Colonic mucosa (tissue), 4 donors: Measurements from ENCODE around the gene CAPN2. TPM values are rescaled to one million over a fixed set of nuclear protein-coding genes. Genes with fewer than 3 reads are reported as not detected.
A peak's percentile ranks its signal among the peaks of the same experiment; 100 is the strongest.

Source experiments
- DNase-seq: peaks from one replicate; pipeline ENCODE4 v3.0.0-alpha.2; 2020
- H3K27ac ChIP-seq: fragments of 200-600 bp; one replicate; pipeline ENCODE4 v1.8.0; 2021
- H3K27me3 ChIP-seq: fragments of 200-600 bp; one replicate; pipeline ENCODE4 v1.8.0; 2021
- H3K36me3 ChIP-seq: fragments of 200-600 bp; one replicate; pipeline ENCODE4 v1.8.0; 2021
- H3K4me1 ChIP-seq: fragments of 200-600 bp; one replicate; pipeline ENCODE4 v1.8.0; 2021; ENCODE audit warnings: mild to moderate bottlenecking
- H3K4me3 ChIP-seq: fragments of 200-600 bp; one replicate; pipeline ENCODE4 v1.8.0; 2021
- H3K9ac ChIP-seq, 2 donors: one replicate each; pipeline ENCODE4 v1.7.0; 2013; ENCODE audit warnings: control low read depth in 2 of 2, low read depth in 2 of 2, low read length in 2 of 2
- H3K9me3 ChIP-seq: fragments of 200-600 bp; one replicate; pipeline ENCODE4 v1.8.0; 2021
- intact Hi-C: fragments of 100-400 bp; cut with DNase I; formaldehyde crosslinking; loops from one replicate; pipeline ENCODE4 v1.14.1; 2022
- total RNA-seq, 2 donors: library from RNA; stranded (reverse); fragmentation: NEBNext Ultra II Directional in 1 of 2; extraction: Animal tissue kit (Norgen Biotek cat#: 25700) in 1 of 2; gene quantifications; one replicate each; pipeline ENCODE4 v1.2.1, GENCODE V29; 2021
- TF ChIP-seq, protein P1 (sequence below): fragments of 200-600 bp; IDR thresholded peaks from one replicate; pipeline ENCODE4 v1.8.0; 2022; ENCODE audit warnings: antibody characterized with exemption, mild to moderate bottlenecking
- donor health status: healthy.
- donor health status: DM: no; HTN: no; CAD: no.
- donor health status: DM: no; HTN: no; CAD: no.

Gene CAPN2
- total RNA-seq, 2 donors from 2014 or later = 197 to 323 TPM

DNA sequence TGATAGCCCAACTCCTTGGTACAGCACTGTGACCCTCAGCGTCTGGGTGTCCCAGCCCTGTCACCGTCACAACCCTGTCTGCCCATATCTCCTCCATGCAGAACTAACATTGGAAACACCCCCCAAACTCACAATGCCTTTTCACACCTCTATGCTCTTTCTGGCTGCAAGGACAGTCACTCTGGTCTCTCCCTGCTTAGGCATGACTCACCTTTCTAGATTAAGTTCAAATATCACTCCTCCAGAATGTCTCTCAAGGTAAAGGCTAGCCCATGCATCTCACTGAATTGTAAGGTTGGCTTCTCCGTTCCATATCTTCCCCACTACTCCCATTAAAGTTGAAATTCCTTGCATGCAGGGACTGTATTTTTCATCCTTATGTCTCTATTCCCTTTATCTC is 29.8 kb upstream of the CAPN2 start:
- Histone ChIP-seq H3K27ac (no peak overlapping the region), H3K36me3 (no peaks in the 10 kb centered on the region), H3K27me3 (no peaks in the 10 kb centered on the region), H3K9ac (no peak overlapping the region), H3K4me3 (no peak overlapping the region), H3K4me1 (no peaks in the 10 kb centered on the region), H3K9me3 (no peaks in the 10 kb centered on the region)
- TF ChIP-seq, protein P1, sequence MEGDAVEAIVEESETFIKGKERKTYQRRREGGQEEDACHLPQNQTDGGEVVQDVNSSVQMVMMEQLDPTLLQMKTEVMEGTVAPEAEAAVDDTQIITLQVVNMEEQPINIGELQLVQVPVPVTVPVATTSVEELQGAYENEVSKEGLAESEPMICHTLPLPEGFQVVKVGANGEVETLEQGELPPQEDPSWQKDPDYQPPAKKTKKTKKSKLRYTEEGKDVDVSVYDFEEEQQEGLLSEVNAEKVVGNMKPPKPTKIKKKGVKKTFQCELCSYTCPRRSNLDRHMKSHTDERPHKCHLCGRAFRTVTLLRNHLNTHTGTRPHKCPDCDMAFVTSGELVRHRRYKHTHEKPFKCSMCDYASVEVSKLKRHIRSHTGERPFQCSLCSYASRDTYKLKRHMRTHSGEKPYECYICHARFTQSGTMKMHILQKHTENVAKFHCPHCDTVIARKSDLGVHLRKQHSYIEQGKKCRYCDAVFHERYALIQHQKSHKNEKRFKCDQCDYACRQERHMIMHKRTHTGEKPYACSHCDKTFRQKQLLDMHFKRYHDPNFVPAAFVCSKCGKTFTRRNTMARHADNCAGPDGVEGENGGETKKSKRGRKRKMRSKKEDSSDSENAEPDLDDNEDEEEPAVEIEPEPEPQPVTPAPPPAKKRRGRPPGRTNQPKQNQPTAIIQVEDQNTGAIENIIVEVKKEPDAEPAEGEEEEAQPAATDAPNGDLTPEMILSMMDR = no peak
- no peak for DNase-seq
- intact Hi-C loops = loop anchor here (5.0 kb wide), 1 partner anchor 150 kb away; no protein-coding TSS in a partner anchor

DNA sequence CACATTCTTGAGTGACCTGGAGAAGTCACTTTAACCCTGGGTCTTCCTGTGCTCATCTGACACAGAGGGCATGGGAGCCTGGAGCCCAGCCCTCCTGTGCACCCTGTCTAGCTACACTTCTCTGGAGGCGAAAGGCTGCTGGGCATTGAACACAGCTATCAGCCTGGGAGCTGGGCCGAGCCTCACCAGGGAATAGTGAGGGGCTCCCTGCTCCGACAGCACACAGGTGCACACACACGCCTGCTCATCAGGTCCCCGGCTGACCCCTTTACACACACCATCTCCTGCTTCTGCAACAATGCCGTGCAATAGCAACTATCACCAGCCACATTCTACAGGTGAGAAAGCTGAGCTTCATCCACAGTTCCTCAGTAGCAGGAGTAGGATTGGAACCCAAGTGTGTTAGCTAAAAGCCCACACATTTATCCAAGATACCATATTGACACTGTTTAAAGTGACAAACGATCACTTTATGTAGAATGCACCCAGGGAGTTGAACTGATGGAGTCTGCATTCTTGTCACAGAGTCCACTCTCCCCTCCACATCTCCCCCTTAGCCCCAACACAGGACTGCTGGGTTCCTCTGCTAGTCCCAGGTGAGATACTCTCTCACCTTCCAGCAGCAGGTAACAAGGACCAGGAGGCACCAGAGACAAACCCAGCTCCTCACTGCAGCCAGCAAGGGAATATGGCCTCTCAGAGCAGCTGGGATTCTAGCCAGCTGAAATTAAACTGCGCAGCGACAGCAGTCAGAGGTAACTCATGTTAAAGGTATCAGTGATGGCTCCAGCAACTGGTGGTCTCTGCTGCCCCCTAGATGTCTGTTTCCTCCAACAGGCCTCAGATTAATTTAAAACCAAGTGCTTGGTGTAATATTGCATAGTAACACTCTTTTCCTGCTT is 28.5 kb upstream of the CAPN2 start:
- intact Hi-C loops = loop anchor here (2.0 to 5.0 kb wide), 2 partner anchors 152 to 551 kb away; no protein-coding TSS in a partner anchor
- DNase-seq = peak; percentile 76

DNA sequence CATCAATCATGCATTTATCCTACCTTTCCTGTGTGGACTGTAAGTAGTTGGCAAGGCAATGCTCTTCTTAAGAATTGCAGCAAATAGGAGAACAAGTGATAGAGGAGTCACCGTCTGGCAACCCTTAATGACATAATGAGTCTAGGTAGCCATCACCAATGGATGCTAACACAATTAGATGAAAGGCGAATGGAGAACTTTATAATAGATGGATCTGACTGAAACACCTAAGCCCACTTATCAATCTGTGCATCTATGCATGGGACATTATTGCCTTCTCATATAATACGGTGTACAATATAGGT is 27.9 kb upstream of the CAPN2 start:
- H3K36me3 ChIP-seq = no peaks in the 10 kb centered on the region
- no peak overlapping the region for H3K4me3 ChIP-seq
- no peak overlapping the region for H3K9ac ChIP-seq
- intact Hi-C loops = loop anchor here (2.0 to 5.0 kb wide), 2 partner anchors 152 to 552 kb away; no protein-coding TSS in a partner anchor
- no peak overlapping the region for H3K27ac ChIP-seq
- H3K4me1 ChIP-seq = no peaks in the 10 kb centered on the region
- DNase-seq = no peak
- TF ChIP-seq, protein P1 = no peak
- H3K9me3 ChIP-seq = no peaks in the 10 kb centered on the region
- H3K27me3 ChIP-seq = no peaks in the 10 kb centered on the region

More for the DNA sequence above, 28.5 kb upstream of the CAPN2 start:
- no peak overlapping the region for H3K27ac ChIP-seq
- H3K27me3 ChIP-seq = no peaks in the 10 kb centered on the region
- no peak overlapping the region for H3K9ac ChIP-seq
- no peaks in the 10 kb centered on the region for H3K9me3 ChIP-seq
- TF ChIP-seq, protein P1 = peak; percentile 60
- no peaks in the 10 kb centered on the region for H3K36me3 ChIP-seq
- H3K4me3 ChIP-seq = no peak overlapping the region
- H3K4me1 ChIP-seq = no peaks in the 10 kb centered on the region

DNA sequence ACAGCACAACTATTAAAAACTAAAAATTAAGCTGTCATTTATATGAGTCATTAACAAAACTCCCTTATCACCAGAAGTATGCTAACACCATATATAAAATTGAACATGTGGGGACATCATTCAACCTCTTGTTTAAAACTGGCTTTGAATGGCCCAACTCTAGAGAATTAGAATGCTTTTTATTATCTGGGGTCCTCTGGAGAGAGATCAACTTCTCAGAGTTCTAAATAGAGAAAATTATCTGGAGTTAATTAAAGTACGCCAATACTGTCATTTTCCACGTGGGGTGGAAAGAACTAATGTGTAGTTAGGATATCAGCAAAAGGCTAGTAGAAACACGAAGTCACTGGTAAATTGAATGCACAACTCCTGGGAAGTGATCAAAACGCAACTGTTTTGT is 21.2 kb upstream of the CAPN2 start:
- no peaks in the 10 kb centered on the region for H3K4me1 ChIP-seq
- intact Hi-C loops = loop anchor here (10.0 kb wide), 1 partner anchor 154 kb away; the partner anchor contains the start of gene TP53BP2
- DNase-seq = no peak
- H3K36me3 ChIP-seq = no peaks in the 10 kb centered on the region
- no peak overlapping the region for H3K4me3 ChIP-seq
- TF ChIP-seq, protein P1 = no peak
- no peak overlapping the region for H3K27ac ChIP-seq
- no peak overlapping the region for H3K9ac ChIP-seq
- H3K9me3 ChIP-seq = no peaks in the 10 kb centered on the region
- H3K27me3 ChIP-seq = no peaks in the 10 kb centered on the region

DNA sequence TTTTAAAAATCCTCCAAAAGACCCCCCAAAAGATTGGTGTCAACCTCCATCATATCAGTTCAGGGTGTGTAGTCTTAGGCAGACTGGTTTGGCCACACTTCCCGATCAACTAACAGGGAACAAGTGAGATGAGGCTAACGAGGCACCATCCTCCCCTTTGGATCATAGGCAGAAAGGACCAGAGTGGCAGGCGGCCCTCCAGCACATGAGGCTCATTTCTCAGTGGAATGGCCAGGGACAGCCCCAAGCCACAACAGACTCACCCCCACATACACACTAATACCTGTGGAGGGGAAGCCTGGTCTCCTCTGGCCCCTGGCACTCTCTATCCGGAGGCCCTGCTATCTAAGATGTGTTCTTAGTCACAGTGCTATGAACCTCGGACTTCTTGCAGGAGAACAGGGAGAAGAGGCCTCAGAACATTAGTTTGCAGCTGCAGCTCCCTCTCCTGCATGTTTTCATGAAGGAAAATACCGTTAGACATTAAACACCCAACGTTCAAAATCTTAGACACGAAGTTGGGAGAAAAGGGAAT is 17.3 kb upstream of the CAPN2 start:
- H3K4me1 ChIP-seq = no peaks in the 10 kb centered on the region
- intact Hi-C loops = loop anchor here (10.0 kb wide), 1 partner anchor 150 kb away; the partner anchor contains the start of gene TP53BP2
- H3K9me3 ChIP-seq = no peaks in the 10 kb centered on the region
- no peaks in the 10 kb centered on the region for H3K27me3 ChIP-seq
- no peaks in the 10 kb centered on the region for H3K36me3 ChIP-seq
- DNase-seq = no peak
- TF ChIP-seq, protein P1 = no peak
- H3K4me3 ChIP-seq = no peak overlapping the region
- H3K9ac ChIP-seq = no peak overlapping the region
- H3K27ac ChIP-seq = no peak overlapping the region
